Esophagus muscularis mucosa (tissue), 4 donors: Measurements from ENCODE around the gene GBX2. TPM values are rescaled to one million over a fixed set of nuclear protein-coding genes. Genes with fewer than 3 reads are reported as not detected.

Experiments used
- DNase-seq: peaks from one replicate; pipeline ENCODE4 v3.0.0-alpha.2; 2017; ENCODE audit errors: extremely low spot score
- H3K27ac ChIP-seq, 4 donors: fragments of 200-600 bp; sonication (generic); replicated peaks in 1 of 4; 1 replicate in 3 of 4; 2 replicates in 1 of 4; pipeline ENCODE4 v1.5.1; 2016 to 2019; ENCODE audit warnings: mild to moderate bottlenecking in 1 of 4
- H3K27me3 ChIP-seq, 4 donors: fragments of 200-600 bp; sonication (generic); one replicate each; pipeline versions ENCODE4 v1.5.1 to v1.6.0; 2016 to 2019
- H3K36me3 ChIP-seq, 4 donors: fragments of 200-600 bp; sonication (generic); one replicate each; pipeline ENCODE4 v1.5.1; 2016 to 2019
- H3K4me1 ChIP-seq, 4 donors: fragments of 200-600 bp; sonication (generic); one replicate each; pipeline ENCODE4 v1.5.1; 2016 to 2019
- H3K4me3 ChIP-seq, 4 donors: fragments of 200-600 bp; sonication (generic); 1 replicate in 2 of 4; 2 replicates in 2 of 4; pipeline ENCODE4 v1.5.1; 2016 to 2019; ENCODE audit warnings: mild to moderate bottlenecking in 4 of 4, moderate library complexity in 1 of 4
- H3K9me3 ChIP-seq, 4 donors: fragments of 200-600 bp; sonication (generic); 1 replicate in 3 of 4; 2 replicates in 1 of 4; pipeline ENCODE4 v1.5.1; 2016 to 2019
- CTCF ChIP-seq, 3 experiments: fragments of 200-600 bp in 2 of 3; fragments of 450-650 bp in 1 of 3; sonication (generic) in 2 of 3; IDR thresholded peaks; one replicate each; pipeline ENCODE4 v1.5.1; 2017 to 2019; ENCODE audit warnings: antibody characterized with exemption in 3 of 3, mild to moderate bottlenecking in 2 of 3, moderate library complexity in 1 of 3
- EP300 ChIP-seq: sonication (generic); formaldehyde crosslinking; IDR thresholded peaks from one replicate; pipeline ENCODE4 v1.6.1; 2017; ENCODE audit warnings: antibody characterized with exemption
- POLR2A ChIP-seq: fragments of 450-650 bp; IDR thresholded peaks from one replicate; pipeline ENCODE4 v1.6.1; 2017; ENCODE audit warnings: antibody characterized with exemption, moderate library complexity, mild to moderate bottlenecking, low read depth
- POLR2AphosphoS5 ChIP-seq, 2 donors: sonication (generic); formaldehyde crosslinking; IDR thresholded peaks; one replicate each; pipeline ENCODE4 v1.6.1; 2017; ENCODE audit warnings: antibody characterized with exemption in 2 of 2
- WGBS: methylation state at CpG from one replicate; pipeline ENCODE4 v1.1.5; 2018; 5-methylcytosine and 5-hydroxymethylcytosine counted together
- intact Hi-C: fragments of 100-400 bp; cut with DNase I; formaldehyde crosslinking; loops from one replicate; pipeline ENCODE4 v1.15.1; 2023
- total RNA-seq, 4 donors: library from RNA; depleted of rRNA; stranded (reverse); fragments of >200 nt; gene quantifications; one replicate each; pipeline versions ENCODE4 v1.1.0 to v1.2.1, GENCODE V29; 2016

GBX2 gene
- total RNA-seq, 4 donors from 2014 or later: not detected

GRCh38 chr2:236209535-236209934 lies 41.3 kb upstream of the GBX2 start:
- DNase-seq: no peak
- no peak for TF ChIP-seq CTCF (IDR thresholded peaks at IDR 0.05)
- TF ChIP-seq POLR2A: no peak
- H3K4me1 ChIP-seq: peaks cover 0 to 3% (median 0%) of the 10 kb centered on the region in 4 donors
- WGBS: 73% methylated on average over 6 of the region's 6 CpGs
- no peak overlapping the region for H3K27ac ChIP-seq
- peaks cover 0 to 66% (median 0%) of the 10 kb centered on the region in 4 donors for H3K27me3 ChIP-seq
- no peak overlapping the region for H3K4me3 ChIP-seq
- intact Hi-C loops: no loop called here
- H3K36me3 ChIP-seq: no peaks in the 10 kb centered on the region
- peaks cover 0 to 21% (median 17%) of the 10 kb centered on the region in 4 donors for H3K9me3 ChIP-seq

GRCh38 chr2:236208019-236208926 lies 40.1 kb upstream of the GBX2 start:
- Histone ChIP-seq H3K4me1 (no peaks in the 10 kb centered on the region), H3K9me3 (peaks cover 0 to 21% (median 17%) of the 10 kb centered on the region in 4 donors), H3K4me3 (no peak overlapping the region), H3K27me3 (peaks cover 0 to 62% (median 0%) of the 10 kb centered on the region in 4 donors), H3K27ac (no peak overlapping the region), H3K36me3 (no peaks in the 10 kb centered on the region)
- DNase-seq: peak; percentile 68
- 64% methylated on average over 27 of the region's 28 CpGs for WGBS
- intact Hi-C loops: no loop called here
- no peak for TF ChIP-seq POLR2A
- no peak for TF ChIP-seq POLR2AphosphoS5 (IDR thresholded peaks at IDR 0.05)
- TF ChIP-seq CTCF (IDR thresholded peaks at IDR 0.05): no peak
- TF ChIP-seq EP300: no peak

- peak; percentile 21 for DNase-seq
- Histone ChIP-seq H3K4me1 (no peaks in the 10 kb centered on the region), H3K9me3 (peaks cover 0 to 21% (median 17%) of the 10 kb centered on the region in 4 donors), H3K27ac (no peak overlapping the region), H3K4me3 (no peak overlapping the region), H3K27me3 (peaks cover 0 to 60% (median 0%) of the 10 kb centered on the region in 4 donors), H3K36me3 (no peaks in the 10 kb centered on the region)
- intact Hi-C loops: no loop called here
- TF ChIP-seq EP300: no peak
- no peak for TF ChIP-seq CTCF (IDR thresholded peaks at IDR 0.05)
- TF ChIP-seq POLR2AphosphoS5 (IDR thresholded peaks at IDR 0.05): no peak
- no peak for TF ChIP-seq POLR2A
- 82% methylated on average over 11 of the region's 11 CpGs for WGBS
Measured at GRCh38 chr2:236207472-236207871, 39.3 kb upstream of the GBX2 start.

- H3K9me3 ChIP-seq: peaks cover 0 to 21% (median 17%) of the 10 kb centered on the region in 4 donors
- no peak overlapping the region for H3K27ac ChIP-seq
- WGBS: 76% methylated on average over 2 of the region's 2 CpGs
- no peaks in the 10 kb centered on the region for H3K4me1 ChIP-seq
- no peak overlapping the region for H3K4me3 ChIP-seq
- intact Hi-C loops: no loop called here
- peaks cover 0 to 46% (median 0%) of the 10 kb centered on the region in 4 donors for H3K27me3 ChIP-seq
- no peaks in the 10 kb centered on the region for H3K36me3 ChIP-seq
- DNase-seq: no peak
- TF ChIP-seq POLR2A (no peak), CTCF (IDR thresholded peaks at IDR 0.05) (no peak), POLR2AphosphoS5 (IDR thresholded peaks at IDR 0.05) (no peak), EP300 (no peak)
Measured at GRCh38 chr2:236205867-236206645, 37.9 kb upstream of the GBX2 start.
